22Rv1 (cell line): Measurements from ENCODE around the gene NEUROG1.

Experiments
- H3K27ac ChIP-seq: fragments of 450-650 bp; 2 replicates; pipeline ENCODE4 v1.5.1; 2017
- ZFX ChIP-seq: fragments of 450-650 bp; IDR thresholded peaks from 2 replicates; pipeline ENCODE4 v1.6.1; 2017; ENCODE audit warnings: antibody characterized with exemption, borderline replicate concordance
- TF ChIP-seq, protein P1 (sequence below): fragments of 450-650 bp; IDR thresholded peaks from 2 replicates; pipeline ENCODE4 v1.5.1; 2017; ENCODE audit warnings: mild to moderate bottlenecking

Gene NEUROG1

DNA sequence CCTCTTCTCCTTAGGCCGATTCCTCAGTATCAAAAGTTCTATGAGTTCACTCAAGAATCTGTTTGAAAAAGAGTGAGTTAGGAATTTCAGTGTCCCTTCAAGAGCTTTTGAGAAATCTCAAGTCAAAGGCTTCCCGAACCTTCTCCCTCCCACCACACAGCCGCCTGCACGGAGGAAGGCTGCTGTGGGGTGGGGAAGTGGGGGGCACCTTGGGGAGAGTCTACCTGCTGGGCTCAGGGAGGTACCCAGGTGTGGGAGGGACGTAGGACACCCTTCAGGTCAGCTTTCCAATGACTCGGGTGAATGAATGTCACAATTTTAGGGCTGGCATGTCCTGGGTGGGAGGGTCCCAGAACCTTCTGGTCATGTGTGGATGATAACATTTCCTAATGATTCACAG lies 25.5 kb upstream of the NEUROG1 start:
- TF ChIP-seq ZFX, result no peak
- TF ChIP-seq, protein P1, sequence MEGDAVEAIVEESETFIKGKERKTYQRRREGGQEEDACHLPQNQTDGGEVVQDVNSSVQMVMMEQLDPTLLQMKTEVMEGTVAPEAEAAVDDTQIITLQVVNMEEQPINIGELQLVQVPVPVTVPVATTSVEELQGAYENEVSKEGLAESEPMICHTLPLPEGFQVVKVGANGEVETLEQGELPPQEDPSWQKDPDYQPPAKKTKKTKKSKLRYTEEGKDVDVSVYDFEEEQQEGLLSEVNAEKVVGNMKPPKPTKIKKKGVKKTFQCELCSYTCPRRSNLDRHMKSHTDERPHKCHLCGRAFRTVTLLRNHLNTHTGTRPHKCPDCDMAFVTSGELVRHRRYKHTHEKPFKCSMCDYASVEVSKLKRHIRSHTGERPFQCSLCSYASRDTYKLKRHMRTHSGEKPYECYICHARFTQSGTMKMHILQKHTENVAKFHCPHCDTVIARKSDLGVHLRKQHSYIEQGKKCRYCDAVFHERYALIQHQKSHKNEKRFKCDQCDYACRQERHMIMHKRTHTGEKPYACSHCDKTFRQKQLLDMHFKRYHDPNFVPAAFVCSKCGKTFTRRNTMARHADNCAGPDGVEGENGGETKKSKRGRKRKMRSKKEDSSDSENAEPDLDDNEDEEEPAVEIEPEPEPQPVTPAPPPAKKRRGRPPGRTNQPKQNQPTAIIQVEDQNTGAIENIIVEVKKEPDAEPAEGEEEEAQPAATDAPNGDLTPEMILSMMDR, result no peak
- H3K27ac ChIP-seq, result no peak overlapping the region

DNA sequence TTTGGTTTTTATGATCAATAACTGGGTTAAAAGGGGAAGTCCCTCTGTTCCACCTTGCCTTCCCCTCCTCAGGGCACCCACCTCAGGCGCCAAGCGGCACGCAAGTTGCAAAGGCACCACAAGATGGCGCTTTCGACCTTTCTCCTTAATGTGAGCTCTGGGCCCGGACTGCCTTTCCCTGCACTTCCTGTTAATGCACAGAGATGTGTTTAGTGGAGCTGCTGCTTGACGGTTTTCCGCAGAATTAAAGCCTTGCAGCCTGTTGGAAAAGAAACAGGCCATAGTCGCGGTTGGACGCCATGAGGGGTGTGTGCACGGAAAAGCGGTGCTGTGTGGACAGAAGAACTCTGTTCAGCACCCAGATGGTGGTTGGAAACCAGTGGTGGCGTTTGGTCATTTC lies 25.1 kb upstream of the NEUROG1 start:
- no peak overlapping the region for H3K27ac ChIP-seq
- TF ChIP-seq, protein P1, result peak; percentile 88
- TF ChIP-seq ZFX, result no peak

GRCh38 chr5:135559354-135559753 lies 23.6 kb upstream of the NEUROG1 start:
- no peak for TF ChIP-seq ZFX
- TF ChIP-seq, protein P1, result no peak
- no peak overlapping the region for H3K27ac ChIP-seq

GRCh38 chr5:135557076-135557838 lies 21.5 kb upstream of the NEUROG1 start:
- TF ChIP-seq, protein P1, result no peak
- no peak for TF ChIP-seq ZFX
- no peak overlapping the region for H3K27ac ChIP-seq

DNA sequence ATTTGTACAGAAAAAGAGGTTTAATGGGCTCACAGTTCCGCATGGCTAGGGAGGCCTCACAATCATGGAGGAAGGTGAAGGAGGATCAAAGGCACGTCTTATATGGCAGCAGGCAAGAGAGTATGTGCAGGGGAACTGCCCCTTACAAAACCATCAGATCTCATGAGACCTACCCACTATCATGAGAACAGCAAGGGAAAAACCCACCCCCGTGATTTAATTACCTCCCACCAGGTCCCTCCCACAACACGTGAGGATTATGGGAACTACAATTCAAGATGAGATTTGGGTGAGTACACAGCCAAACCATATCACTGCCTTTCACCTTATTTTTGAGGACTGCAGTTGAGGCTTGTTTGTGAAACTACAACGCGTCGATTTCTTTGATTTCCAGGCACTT lies 20.9 kb upstream of the NEUROG1 start:
- TF ChIP-seq ZFX, result no peak
- TF ChIP-seq, protein P1, result no peak

GRCh38 chr5:135555530-135555929 lies 19.8 kb upstream of the NEUROG1 start:
- no peak for TF ChIP-seq ZFX
- TF ChIP-seq, protein P1, result no peak
- no peak overlapping the region for H3K27ac ChIP-seq

More for the DNA sequence above, 20.9 kb upstream of the NEUROG1 start:
- no peak overlapping the region for H3K27ac ChIP-seq

DNA sequence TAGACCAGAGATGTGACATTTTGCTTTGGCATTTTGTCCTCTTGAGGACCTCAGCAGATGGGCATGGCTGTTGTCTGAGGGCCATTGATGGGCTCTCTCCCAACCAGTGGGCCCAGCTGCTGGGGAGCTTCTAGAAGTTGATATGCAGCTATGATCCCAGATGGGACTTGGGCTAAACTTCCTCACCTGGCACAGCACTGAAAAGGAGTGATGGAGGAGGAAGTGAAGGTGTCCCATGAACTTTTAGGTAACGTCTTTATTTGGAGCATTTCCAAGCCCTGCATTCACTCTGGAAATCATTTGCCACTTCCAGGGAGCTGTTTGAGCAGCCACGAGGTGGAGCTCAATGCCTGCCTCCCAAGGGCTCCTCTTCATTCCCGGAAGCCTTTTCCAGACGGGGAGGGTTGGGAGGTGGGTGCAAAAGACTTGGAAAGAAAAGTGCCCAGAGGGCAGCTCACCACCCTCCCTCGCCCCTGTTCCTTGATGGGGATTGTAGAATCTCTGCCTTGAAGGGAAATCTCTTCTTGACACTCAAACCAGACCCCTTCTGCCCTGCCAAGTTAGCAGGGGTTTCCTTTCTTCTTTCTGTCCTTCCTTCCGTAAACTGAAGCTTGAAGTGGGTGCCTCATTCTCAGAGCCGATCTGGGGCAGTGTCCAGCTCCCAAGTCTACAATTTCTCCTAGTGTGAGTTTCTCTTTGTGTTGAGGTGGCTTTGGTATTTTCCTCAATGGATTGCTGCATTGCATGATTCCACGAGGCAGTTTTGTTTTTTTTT lies 18.1 kb upstream of the NEUROG1 start:
- TF ChIP-seq, protein P1, result peak; percentile 50
- TF ChIP-seq ZFX, result no peak
- no peak overlapping the region for H3K27ac ChIP-seq
